RWPE1 (cell line): ENCODE data around the gene POLR1C.
"Not testable (repeated sequence)": the region's sequence is repeated elsewhere in the genome, so short reads cannot be mapped to it uniquely, and the experiment has no call there.

Experiments used
- CTCF ChIA-PET: fragments of 350-600 bp; sonication (Branson Sonifier 250); formaldehyde crosslinking; extraction: SDS; loops from one replicate; lab custom pipeline; 2021; lab: Yijun Ruan, JAX
- POLR2A ChIA-PET: fragments of 400-600 bp; formaldehyde crosslinking; extraction: SDS; loops from one replicate; lab custom pipeline; 2020; ENCODE audit warnings: antibody characterized with exemption; ENCODE audit not compliant: low non-redundant PET; lab: Yijun Ruan, JAX
- DNase-seq: peaks from one replicate; pipeline ENCODE4 v3.0.0; 2012; ENCODE audit warnings: low spot score
- H3K27ac ChIP-seq: fragments of 450-650 bp; 2 replicates; pipeline ENCODE4 v1.5.1; 2017
- TF ChIP-seq, protein P1 (sequence below): fragments of 450-650 bp; conservative IDR thresholded peaks from 2 replicates; pipeline ENCODE4 v1.5.1; 2017; ENCODE audit warnings: low read depth, mild to moderate bottlenecking

The POLR1C gene, protein sequence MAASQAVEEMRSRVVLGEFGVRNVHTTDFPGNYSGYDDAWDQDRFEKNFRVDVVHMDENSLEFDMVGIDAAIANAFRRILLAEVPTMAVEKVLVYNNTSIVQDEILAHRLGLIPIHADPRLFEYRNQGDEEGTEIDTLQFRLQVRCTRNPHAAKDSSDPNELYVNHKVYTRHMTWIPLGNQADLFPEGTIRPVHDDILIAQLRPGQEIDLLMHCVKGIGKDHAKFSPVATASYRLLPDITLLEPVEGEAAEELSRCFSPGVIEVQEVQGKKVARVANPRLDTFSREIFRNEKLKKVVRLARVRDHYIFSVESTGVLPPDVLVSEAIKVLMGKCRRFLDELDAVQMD

DNA sequence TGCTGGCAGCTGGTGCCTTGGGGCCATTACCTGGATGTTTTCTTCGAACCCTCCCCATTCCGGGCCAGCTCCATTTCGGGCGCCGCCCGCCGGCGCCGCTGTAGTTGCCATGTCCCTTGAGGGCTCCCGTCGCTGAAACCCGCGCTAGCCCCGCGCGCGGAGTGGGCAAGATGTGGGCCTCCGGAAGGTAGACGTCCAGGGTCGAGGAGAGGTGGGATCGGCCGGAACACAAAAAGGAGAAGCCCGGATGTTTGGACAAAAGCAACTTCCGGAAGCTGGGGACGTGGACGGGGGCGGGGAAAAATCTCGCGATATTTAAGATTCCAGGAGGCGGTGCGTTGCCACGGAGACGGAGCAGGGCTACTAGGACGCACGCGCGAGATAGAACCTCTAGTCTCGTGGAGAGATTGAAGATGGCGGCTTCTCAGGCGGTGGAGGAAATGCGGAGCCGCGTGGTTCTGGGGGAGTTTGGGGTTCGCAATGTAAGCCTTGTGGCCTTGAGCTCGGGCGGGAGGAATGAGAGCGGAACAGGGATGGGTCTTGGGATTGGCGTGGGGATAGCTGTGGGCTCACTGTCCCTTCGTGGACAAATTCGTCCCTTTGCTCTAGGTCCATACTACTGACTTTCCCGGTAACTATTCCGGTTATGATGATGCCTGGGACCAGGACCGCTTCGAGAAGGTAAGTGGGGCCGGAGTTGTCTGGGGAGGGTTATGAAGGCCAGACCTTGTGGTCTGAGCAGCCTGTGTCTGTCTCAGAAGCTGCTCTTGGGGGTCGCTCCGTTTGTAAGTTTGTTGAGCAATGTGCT lies at the start of gene POLR1C, which contains the start of gene YIPF3:
TSS of gene POLR1C (plus strand) at position 393 of the 808 bp plus-strand sequence. CDS start at position 414, 21 bp downstream.
TSS of gene YIPF3 (minus strand) at position 230 of the 808 bp plus-strand sequence. CDS start at position 111, 119 bp downstream.
- ChIA-PET CTCF (interaction anchor here (0.6 to 1.1 kb wide), 3 partner anchors 10 to 783 kb away, joined by 3 to 5 read pairs (median 3); no protein-coding TSS in a partner anchor), POLR2A (interaction anchor here (0.9 to 1.3 kb wide), 2 partner anchors 9 to 205 kb away, joined by 4 read pairs; no protein-coding TSS in a partner anchor)
- H3K27ac ChIP-seq, result peak within 1 kb of the TSS; percentile 80
- DNase-seq, result peak; percentile 98
- TF ChIP-seq, protein P1, sequence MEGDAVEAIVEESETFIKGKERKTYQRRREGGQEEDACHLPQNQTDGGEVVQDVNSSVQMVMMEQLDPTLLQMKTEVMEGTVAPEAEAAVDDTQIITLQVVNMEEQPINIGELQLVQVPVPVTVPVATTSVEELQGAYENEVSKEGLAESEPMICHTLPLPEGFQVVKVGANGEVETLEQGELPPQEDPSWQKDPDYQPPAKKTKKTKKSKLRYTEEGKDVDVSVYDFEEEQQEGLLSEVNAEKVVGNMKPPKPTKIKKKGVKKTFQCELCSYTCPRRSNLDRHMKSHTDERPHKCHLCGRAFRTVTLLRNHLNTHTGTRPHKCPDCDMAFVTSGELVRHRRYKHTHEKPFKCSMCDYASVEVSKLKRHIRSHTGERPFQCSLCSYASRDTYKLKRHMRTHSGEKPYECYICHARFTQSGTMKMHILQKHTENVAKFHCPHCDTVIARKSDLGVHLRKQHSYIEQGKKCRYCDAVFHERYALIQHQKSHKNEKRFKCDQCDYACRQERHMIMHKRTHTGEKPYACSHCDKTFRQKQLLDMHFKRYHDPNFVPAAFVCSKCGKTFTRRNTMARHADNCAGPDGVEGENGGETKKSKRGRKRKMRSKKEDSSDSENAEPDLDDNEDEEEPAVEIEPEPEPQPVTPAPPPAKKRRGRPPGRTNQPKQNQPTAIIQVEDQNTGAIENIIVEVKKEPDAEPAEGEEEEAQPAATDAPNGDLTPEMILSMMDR, result no peak

DNA sequence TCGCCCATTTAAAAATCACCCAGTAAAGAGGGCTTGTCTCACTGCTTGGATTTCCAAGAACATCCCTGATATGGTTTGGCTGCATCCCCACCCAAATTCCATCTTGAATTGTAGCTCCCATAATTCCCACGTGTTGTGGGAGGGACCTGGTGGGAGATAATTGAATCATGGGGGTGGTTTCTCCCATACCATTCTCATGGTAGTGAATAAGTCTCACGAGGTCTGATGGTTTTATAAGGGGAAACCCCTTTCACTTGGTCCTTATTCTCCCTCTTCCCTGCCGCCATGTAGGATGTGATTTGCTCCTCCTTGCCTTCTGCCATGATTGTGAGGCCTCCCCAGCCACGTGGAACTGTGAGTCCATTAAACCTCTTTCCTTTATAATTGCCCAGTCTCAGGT lies 49.6 kb upstream of the POLR1C start:
- POLR2A ChIA-PET, DNase-seq, H3K27ac ChIP-seq, CTCF ChIA-PET: not testable (repeated sequence)

DNA sequence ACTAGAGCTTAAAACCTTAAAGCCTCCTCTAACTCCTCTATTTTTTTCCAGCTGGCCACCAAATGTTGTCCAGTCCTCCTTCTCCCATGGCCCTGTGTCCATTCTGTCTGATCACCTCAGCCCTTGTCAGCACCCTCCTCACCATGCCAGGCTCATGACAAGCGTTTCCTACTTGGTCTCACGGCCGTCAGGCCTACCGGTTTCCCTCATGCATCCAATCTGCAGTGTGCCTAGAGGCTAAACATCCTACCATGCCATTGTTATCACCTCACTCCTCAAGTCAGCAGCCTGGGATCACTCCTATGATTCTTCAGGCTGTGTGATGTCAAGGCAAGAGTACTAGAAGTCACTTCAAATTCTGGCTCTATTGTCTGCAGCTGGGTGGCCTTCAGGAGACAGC lies 49.1 kb upstream of the POLR1C start:
- POLR2A ChIA-PET, result no interaction called here
- CTCF ChIA-PET, result no interaction called here

DNA sequence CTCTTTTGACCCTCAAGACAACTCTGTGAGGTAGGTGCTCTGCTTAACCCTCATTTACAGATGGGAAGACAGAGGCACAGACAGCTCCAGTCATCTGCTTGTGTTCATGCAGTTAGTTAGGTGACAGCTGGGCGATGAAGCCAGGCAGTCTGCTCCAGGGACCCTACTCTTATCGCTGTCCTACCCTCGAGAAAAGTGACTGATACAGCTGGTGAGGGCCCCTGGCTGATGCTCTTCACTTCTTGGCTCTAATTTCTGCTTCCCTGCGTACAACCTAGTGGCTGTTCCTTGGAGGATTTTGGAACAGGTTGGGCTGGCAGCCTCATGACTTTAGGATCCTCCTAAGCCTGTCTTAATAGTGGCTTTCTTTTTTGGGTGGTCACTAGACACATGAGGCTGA lies 48.6 kb upstream of the POLR1C start:
- no peak overlapping the region for H3K27ac ChIP-seq
- TF ChIP-seq, protein P1, result no peak
- ChIA-PET CTCF (no interaction called here), POLR2A (no interaction called here)
- DNase-seq, result no peak

More for the DNA sequence above, 49.1 kb upstream of the POLR1C start:
- H3K27ac ChIP-seq, result no peak overlapping the region
- no peak for DNase-seq
- TF ChIP-seq, protein P1, result no peak

DNA sequence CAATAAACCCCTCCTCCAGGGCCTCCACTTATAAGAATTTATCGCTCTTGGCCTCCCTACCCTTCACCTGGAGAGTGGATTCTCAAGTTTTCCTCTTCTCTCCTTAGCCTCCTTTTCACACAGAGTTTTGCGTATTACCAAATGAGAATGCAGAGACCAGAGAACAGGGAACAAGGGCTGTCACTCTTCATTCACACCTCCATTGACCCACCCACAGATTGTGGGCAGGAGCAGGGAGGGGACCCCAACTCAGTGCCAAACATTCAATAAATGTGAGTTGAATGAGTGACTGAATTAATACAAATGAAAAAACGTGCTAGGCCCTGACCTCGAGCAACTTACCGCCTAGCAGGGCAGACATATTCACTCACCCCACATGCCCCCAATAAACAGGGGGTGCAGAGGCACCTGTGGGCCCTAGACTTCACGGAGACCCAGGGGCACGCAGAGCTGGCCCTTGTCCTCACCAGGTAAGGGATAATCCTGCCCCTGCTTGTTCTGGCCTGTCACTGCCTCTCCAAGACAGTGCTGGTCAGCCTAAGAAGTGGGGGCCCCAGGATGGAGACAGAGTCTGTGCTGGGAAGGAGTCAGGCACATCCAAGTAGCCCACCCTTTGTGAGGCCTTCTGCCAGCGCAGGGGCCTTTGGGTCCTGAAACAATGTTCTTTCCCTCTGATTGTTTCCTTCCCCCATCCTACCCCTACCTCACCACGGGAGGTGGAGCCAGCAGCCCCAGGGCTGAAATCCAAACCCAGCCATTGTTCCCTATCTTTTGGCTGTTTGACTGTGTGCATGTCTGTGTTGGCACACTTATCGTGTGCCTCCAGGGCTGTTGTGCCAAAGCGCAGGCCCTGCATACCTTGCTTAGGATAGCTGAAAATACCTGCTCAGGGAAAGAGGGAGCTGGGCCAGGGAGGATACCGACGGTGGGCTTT lies 47.9 kb upstream of the POLR1C start:
- TF ChIP-seq, protein P1, result no peak
- no peak for DNase-seq
- ChIA-PET POLR2A (no interaction called here), CTCF (interaction anchor here (0.7 kb wide), 1 partner anchor 11 kb away, joined by 4 read pairs; no protein-coding TSS in a partner anchor)
- H3K27ac ChIP-seq, result peak overlapping the region; percentile 29; the same call in 1 of the 2 replicates

DNA sequence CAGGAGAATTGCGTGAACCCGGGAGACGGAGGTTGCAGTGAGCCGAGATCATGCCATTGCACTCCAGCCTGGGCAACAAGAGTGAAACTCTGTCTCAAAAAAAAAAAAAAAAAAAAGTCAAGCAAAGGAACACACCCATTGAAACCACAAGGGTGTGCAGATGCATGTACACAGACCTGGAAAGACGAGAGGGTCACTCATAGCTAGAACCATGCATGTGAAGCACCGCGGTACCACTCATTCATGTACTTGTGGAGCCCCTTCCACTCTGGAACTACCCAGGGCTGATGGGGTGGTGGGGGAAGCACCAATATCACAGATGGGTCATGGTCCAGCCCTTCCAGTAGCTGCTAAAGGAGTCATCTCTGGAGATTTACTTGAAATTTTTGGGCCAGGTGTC lies 46.9 kb upstream of the POLR1C start:
- CTCF ChIA-PET, result interaction anchor here (0.6 to 0.7 kb wide), 2 partner anchors 10 to 13 kb away, joined by 4 read pairs; no protein-coding TSS in a partner anchor
- POLR2A ChIA-PET, result no interaction called here
- no peak overlapping the region for H3K27ac ChIP-seq
- TF ChIP-seq, protein P1, result no peak
- no peak for DNase-seq
